ENCODE data around the gene PLPP6. TPM values are rescaled to one million over a fixed set of nuclear protein-coding genes. Genes with fewer than 3 reads are reported as not detected.
A peak's percentile ranks its signal among the peaks of the same experiment; 100 is the strongest.

Gene PLPP6
- total and polyA plus RNA-seq, 7 donors = 0.53 to 3.1 (median 1.7) TPM

DNA sequence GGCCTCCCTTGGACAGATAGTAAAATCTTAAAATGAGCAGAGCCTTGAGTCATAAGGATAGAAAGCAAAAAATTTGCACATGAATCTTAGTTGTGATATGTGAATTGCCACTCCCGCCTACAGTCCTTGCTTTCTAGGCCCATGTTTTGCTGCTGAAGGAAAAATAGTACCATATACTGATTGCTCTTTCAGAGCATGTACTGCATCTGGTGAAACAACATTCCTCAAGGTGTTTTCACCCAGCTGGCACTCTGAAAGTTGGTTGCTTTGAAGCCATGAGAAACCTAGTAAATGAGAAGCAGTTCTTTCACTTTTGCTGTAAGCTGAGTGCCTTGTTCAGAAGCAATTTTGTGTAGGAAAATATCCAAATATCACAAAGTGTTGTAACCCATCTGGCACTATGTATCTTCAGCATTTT, 27.6 kb downstream of the PLPP6 start:
- no peaks in the 10 kb centered on the region for H3K9me3 ChIP-seq
- H3K4me1 ChIP-seq = peaks cover 58% of the 10 kb centered on the region
- H3K27me3 ChIP-seq (ENCODE audit: insufficient read depth in 3 of 3, low read length in 2 of 3) = no peaks in the 10 kb centered on the region
- peaks cover 5 to 64% of the 10 kb centered on the region in 2 donors for H3K36me3 ChIP-seq (ENCODE audit: insufficient read depth in 1 of 2, low read depth in 1 of 2)
- intact Hi-C loops (cut with DNase I) = loop anchor here in 1 of 2 donors (5.0 kb wide), 1 partner anchor 38 kb away; no protein-coding TSS in a partner anchor
- H3K27ac ChIP-seq = peak overlapping the region; percentile 3
- DNase-seq = no peak
- TF ChIP-seq CTCF (IDR thresholded peaks at IDR 0.05) = no peak
- no peak overlapping the region for H3K4me3 ChIP-seq
- 82 to 100% (median 88%) methylated on average over 1 of the region's 1 CpG for WGBS, 3 donors
- peak in 1 of 4 donors; percentile 34 for ATAC-seq

DNA sequence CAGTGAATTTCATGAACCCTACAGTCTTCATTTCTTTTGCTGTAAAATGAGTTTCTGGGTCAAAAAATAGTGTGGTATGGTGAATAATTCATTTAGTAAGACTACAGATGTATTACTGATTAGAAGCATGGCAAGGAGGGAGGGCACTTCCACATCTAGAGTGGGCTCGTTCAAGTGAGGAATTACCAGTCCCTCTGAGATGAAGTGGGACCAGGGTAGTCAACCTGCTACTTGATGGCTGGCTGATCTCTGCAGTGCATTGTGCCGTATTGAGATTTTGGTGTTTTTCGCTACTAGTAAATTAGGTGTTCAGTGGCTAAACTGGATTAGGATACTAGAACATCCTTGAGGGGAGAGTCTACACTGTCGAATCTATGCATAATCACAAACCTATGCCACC, 28.1 kb downstream of the PLPP6 start:
- H3K4me3 ChIP-seq = no peak overlapping the region
- intact Hi-C loops (cut with DNase I) = loop anchor here in 1 of 2 donors (5.0 kb wide), 1 partner anchor 37 kb away; no protein-coding TSS in a partner anchor
- no peak for TF ChIP-seq CTCF (IDR thresholded peaks at IDR 0.05)
- DNase-seq (no peak), ATAC-seq (no peak)
- peaks cover 53% of the 10 kb centered on the region for H3K4me1 ChIP-seq
- no peaks in the 10 kb centered on the region for H3K27me3 ChIP-seq (ENCODE audit: insufficient read depth in 3 of 3, low read length in 2 of 3)
- peaks cover 5 to 63% of the 10 kb centered on the region in 2 donors for H3K36me3 ChIP-seq (ENCODE audit: insufficient read depth in 1 of 2, low read depth in 1 of 2)
- H3K9me3 ChIP-seq = no peaks in the 10 kb centered on the region
- 89 to 91% (median 89%) methylated on average over 4 of the region's 4 CpGs for WGBS, 3 donors
- peak overlapping the region; percentile 3 for H3K27ac ChIP-seq

- ATAC-seq = peak in 3 of 4 donors; percentile 36 to 69 (median 43)
- peaks cover 37% of the 10 kb centered on the region for H3K4me1 ChIP-seq
- 83 to 92% (median 89%) methylated on average over 3 of the region's 3 CpGs for WGBS, 3 donors
- H3K27me3 ChIP-seq (ENCODE audit: insufficient read depth in 3 of 3, low read length in 2 of 3) = no peaks in the 10 kb centered on the region
- no peak for TF ChIP-seq CTCF (IDR thresholded peaks at IDR 0.05)
- H3K27ac ChIP-seq = peak overlapping the region; percentile 6
- DNase-seq = no peak
- H3K4me3 ChIP-seq = no peak overlapping the region
- no peaks in the 10 kb centered on the region for H3K9me3 ChIP-seq
- intact Hi-C loops (cut with DNase I) = loop anchor here in 1 of 2 donors (5.0 kb wide), 1 partner anchor 36 kb away; no protein-coding TSS in a partner anchor
- peaks cover 3 to 62% of the 10 kb centered on the region in 2 donors for H3K36me3 ChIP-seq (ENCODE audit: insufficient read depth in 1 of 2, low read depth in 1 of 2)
Measured at GRCh38 chr9:4691795-4692194, 29.7 kb downstream of the PLPP6 start.

DNA sequence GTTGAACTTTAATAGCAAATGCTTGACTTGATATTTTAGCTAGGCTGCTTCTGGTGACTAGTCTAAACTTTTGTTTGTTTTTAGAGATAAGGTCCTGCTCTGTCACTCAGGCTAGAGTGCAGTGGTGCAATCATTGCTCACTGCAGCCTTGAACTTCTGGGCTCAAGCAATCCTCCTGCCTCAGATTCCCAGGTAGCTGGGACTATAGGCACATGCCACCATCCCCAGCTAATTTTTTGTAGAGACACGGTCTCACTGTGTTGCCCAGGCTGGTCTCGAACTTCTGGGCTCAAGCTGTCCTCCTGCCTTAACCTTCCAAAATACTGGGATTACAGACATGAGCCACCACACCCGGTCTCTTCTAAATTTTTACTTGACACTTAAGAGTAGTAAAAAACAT, 38.0 kb downstream of the PLPP6 start:
- intact Hi-C loops (cut with DNase I) = no loop called here
- H3K27ac ChIP-seq = no peak overlapping the region
- ATAC-seq (no peak), DNase-seq (no peak)
- peaks cover 3 to 96% of the 10 kb centered on the region in 2 donors for H3K36me3 ChIP-seq (ENCODE audit: insufficient read depth in 1 of 2, low read depth in 1 of 2)
- H3K9me3 ChIP-seq = no peaks in the 10 kb centered on the region
- no peak overlapping the region for H3K4me3 ChIP-seq
- H3K4me1 ChIP-seq = no peaks in the 10 kb centered on the region
- H3K27me3 ChIP-seq (ENCODE audit: insufficient read depth in 3 of 3, low read length in 2 of 3) = no peaks in the 10 kb centered on the region
- WGBS, 3 donors = 87 to 96% (median 94%) methylated on average over 3 of the region's 3 CpGs
- no peak for TF ChIP-seq CTCF (IDR thresholded peaks at IDR 0.05)

DNA sequence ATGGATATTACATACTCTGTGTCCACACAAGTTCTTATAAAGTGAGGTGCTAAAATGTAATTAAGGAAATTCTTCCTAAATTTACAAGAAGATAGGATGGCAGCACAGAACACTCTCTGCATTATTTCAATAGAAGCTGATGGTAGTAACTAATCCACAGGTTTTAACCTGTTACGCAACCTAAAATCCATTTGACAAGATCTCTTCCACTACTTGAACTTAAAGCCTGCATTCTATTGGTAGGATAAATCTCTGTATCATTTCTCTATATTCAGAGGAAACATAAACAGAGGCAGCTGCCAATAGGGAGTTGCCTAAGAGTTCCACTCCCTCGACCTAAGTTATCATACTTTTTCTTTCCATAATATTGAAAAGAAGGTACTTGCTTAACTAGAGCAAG, 38.8 kb downstream of the PLPP6 start:
- no peak for ATAC-seq
- no peak overlapping the region for H3K4me3 ChIP-seq
- H3K27ac ChIP-seq = no peak overlapping the region
- H3K36me3 ChIP-seq (ENCODE audit: insufficient read depth in 1 of 2, low read depth in 1 of 2) = peaks cover 3 to 98% of the 10 kb centered on the region in 2 donors
- 84 to 89% (median 86%) methylated on average over 2 of the region's 2 CpGs for WGBS, 3 donors
- TF ChIP-seq CTCF (IDR thresholded peaks at IDR 0.05) = no peak
- no peaks in the 10 kb centered on the region for H3K27me3 ChIP-seq (ENCODE audit: insufficient read depth in 3 of 3, low read length in 2 of 3)
- H3K4me1 ChIP-seq = no peaks in the 10 kb centered on the region
- no peak for DNase-seq
- intact Hi-C loops (cut with DNase I) = no loop called here
- no peaks in the 10 kb centered on the region for H3K9me3 ChIP-seq

All from psoas muscle (tissue), 8 donors.